ENCODE results near the gene CNPPD1. TPM values are rescaled to one million over a fixed set of nuclear protein-coding genes. Genes with fewer than 3 reads are reported as not detected.

Gene CNPPD1
- total and polyA plus RNA-seq, 2 of the 8 experiments (the other 6 are each of a cell fraction or from before 2014, with no cell fraction given): 32.9 to 35.9 TPM

DNA sequence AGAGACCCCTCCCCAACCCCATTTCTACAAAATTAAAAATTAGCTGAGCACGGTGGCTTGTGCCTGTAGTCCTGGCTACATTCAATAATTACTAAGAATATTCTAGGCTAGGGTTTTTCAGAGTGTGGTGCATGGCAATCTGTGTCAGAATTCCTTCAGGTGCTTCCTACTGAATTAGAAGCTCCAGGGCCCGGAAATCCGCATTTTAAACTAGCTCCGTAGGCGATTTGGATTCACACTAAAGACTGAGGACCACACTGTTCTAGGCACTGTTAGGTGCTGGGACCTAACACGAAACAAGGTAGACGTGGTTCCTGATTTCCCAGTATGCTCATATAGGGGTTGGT is 29.2 kb upstream of the CNPPD1 start:
- Histone ChIP-seq H3K14ac (ENCODE audit: insufficient read length) (no peak overlapping the region), H2BK20ac (ENCODE audit: low read length) (no peak overlapping the region), H3K4me3 (ENCODE audit: extremely low read depth in 1 of 4, insufficient read depth in 2 of 4, low read depth in 3 of 4, low read length in 4 of 4) (peak overlapping the region; percentile 70 to 80 (median 73)), H2AFZ (ENCODE audit: low read length) (peak overlapping the region; percentile 62), H4K5ac (ENCODE audit: insufficient read length, low read depth, low read length) (no peak overlapping the region), H4K20me1 (replicated peaks in 1 of 2; ENCODE audit: control insufficient read depth in 1 of 2, insufficient read depth in 2 of 2, low read length in 2 of 2) (peaks cover 0 to 2% of the 10 kb centered on the region in 2 experiments), H3K23me2 (ENCODE audit: low read depth, low read length) (peaks cover 10% of the 10 kb centered on the region), H3K23ac (ENCODE audit: insufficient read length) (no peak overlapping the region), H2BK12ac (ENCODE audit: low read depth, low read length) (0 out of 2 replicates have a peak overlapping the region, but pooled peaks have one; percentile 39), H3K27ac (ENCODE audit: low read depth, low read length) (no peak overlapping the region), H2AK5ac (ENCODE audit: low read depth, low read length) (peak overlapping the region; percentile 71; the same call in 1 of the 2 replicates), H4K91ac (replicated peaks; ENCODE audit: insufficient read length, low read length) (no peak overlapping the region), H3K27me3 (replicated peaks in 1 of 4; ENCODE audit: control insufficient read depth in 3 of 4, extremely low read depth in 1 of 4, insufficient read depth in 3 of 4, low read length in 3 of 4) (no peaks in the 10 kb centered on the region), H3K79me2 (ENCODE audit: control insufficient read depth in 1 of 2, insufficient read depth in 2 of 2, low read length in 2 of 2) (no peaks in the 10 kb centered on the region), H3K9ac (replicated peaks in 1 of 4; ENCODE audit: extremely low read depth in 1 of 4, low read depth in 3 of 4, low read length in 3 of 4) (peak overlapping the region in 1 of 4 experiments; percentile 84; a peak in 1 of 7 replicates), H2BK5ac (ENCODE audit: low read depth, low read length) (0 out of 2 replicates have a peak overlapping the region, but pooled peaks have one; percentile 26), H2BK15ac (ENCODE audit: low read length) (0 out of 2 replicates have a peak overlapping the region, but pooled peaks have one; percentile 53), H3K4me1 (replicated peaks in 1 of 4; ENCODE audit: control insufficient read depth in 3 of 4, insufficient read depth in 4 of 4, low read length in 3 of 4) (peaks cover 0 to 6% (median 3%) of the 10 kb centered on the region in 4 experiments; a peak in 5 of 7 replicates), H3K36me3 (ENCODE audit: control insufficient read depth in 2 of 4, insufficient read depth in 4 of 4, low read length in 3 of 4) (peaks cover 0 to 18% (median 5%) of the 10 kb centered on the region in 4 experiments; a peak in 5 of 8 replicates), H3K4ac (replicated peaks; ENCODE audit: insufficient read length, low read depth, low read length) (peak overlapping the region; percentile 0), H3K18ac (ENCODE audit: extremely low read depth, low read length) (no peak overlapping the region), H2BK120ac (replicated peaks; ENCODE audit: low read depth, low read length) (no peak overlapping the region), H3K9me3 (ENCODE audit: insufficient read depth in 2 of 2, low read depth in 1 of 2, low read length in 1 of 2) (no peaks in the 10 kb centered on the region; a peak in 1 of 4 replicates), H4K8ac (ENCODE audit: extremely low read depth, insufficient read depth, low read length) (no peak overlapping the region), H3K79me1 (ENCODE audit: low read depth, low read length) (no peaks in the 10 kb centered on the region), H3K56ac (replicated peaks; ENCODE audit: insufficient read length, low read depth, low read length) (no peak overlapping the region), H3K4me2 (ENCODE audit: insufficient read depth in 1 of 2, low read depth in 2 of 2, low read length in 2 of 2) (peak overlapping the region; percentile 94 to 100)
- 33% methylated on average over 7 of the region's 7 CpGs; no CpG with 5 or more reads in 1 of the 2 experiments for WGBS, 2 experiments (ENCODE audit: extremely low coverage in 1 of 2, insufficient coverage in 1 of 2, insufficient read length in 1 of 2, insufficient replicate concordance in 2 of 2, low coverage in 1 of 2, low lambda C conversion rate in 2 of 2, missing lambda C conversion rate in 1 of 2)
- DNase-seq (ENCODE audit: low read depth in 1 of 2, low spot score in 2 of 2) (no peak), FAIRE-seq (no peak)
- CTCF ChIA-PET (ENCODE audit: partially characterized antibody): interaction anchor here (0.6 to 2.4 kb wide), 18 partner anchors 25 to 308 kb away, joined by 3 to 8 read pairs (median 3); partner anchors contain the start of genes CNPPD1 and TUBA4B
- POLR2A ChIA-PET (ENCODE audit: partially characterized antibody): interaction anchor here (0.8 to 6.1 kb wide), 15 partner anchors 9 to 547 kb away, joined by 3 to 101 read pairs (median 4); partner anchors contain the start of genes ABCB6, ANKZF1, ATG9A and BCS1L
- TF ChIP-seq EZH2 (IDR thresholded peaks at IDR 0.05; ENCODE audit: low read depth, low read length, severe bottlenecking) (no peak), CHD1 (IDR thresholded peaks at IDR 0.05; ENCODE audit: low read depth, low read length) (no peak), CBX5 (IDR thresholded peaks at IDR 0.05; ENCODE audit: low read depth, low read length) (no peak), SP1 (IDR thresholded peaks at IDR 0.05; ENCODE audit: low read depth, low read length) (no peak)

Data from H1 (cell line).